ENCODE results near the gene LIMS2. TPM values are rescaled to one million over a fixed set of nuclear protein-coding genes. Genes with fewer than 3 reads are reported as not detected.

Gene LIMS2
- polyA plus RNA-seq, 1 donor (not counting 4 experiments of a cell fraction or from before 2014, with no cell fraction given) = not detected

DNA sequence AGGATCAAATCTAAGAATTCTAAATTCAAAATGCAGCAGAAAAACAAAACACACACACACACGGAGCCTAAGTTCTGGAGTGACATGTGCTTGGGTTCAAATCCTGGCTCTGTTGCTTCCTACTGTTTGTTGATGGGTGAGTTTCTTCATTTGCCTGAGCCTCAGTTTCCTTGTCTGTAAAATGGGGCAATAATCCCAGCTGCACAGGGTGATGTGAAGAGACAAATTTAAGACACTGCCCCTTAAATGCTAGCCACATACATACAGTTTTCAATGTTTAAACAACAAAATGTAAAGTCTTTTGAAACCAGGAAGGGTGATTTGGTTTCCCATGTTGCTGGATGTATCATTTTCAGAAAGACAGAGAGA, 30.3 kb downstream of the LIMS2 start:
- FAIRE-seq (no peak), DNase-seq (ENCODE audit: low read depth, low spot score) (no peak)
- no peak for TF ChIP-seq EZH2 (IDR thresholded peaks at IDR 0.05; ENCODE audit: low read length)
- TF ChIP-seq, protein P1, sequence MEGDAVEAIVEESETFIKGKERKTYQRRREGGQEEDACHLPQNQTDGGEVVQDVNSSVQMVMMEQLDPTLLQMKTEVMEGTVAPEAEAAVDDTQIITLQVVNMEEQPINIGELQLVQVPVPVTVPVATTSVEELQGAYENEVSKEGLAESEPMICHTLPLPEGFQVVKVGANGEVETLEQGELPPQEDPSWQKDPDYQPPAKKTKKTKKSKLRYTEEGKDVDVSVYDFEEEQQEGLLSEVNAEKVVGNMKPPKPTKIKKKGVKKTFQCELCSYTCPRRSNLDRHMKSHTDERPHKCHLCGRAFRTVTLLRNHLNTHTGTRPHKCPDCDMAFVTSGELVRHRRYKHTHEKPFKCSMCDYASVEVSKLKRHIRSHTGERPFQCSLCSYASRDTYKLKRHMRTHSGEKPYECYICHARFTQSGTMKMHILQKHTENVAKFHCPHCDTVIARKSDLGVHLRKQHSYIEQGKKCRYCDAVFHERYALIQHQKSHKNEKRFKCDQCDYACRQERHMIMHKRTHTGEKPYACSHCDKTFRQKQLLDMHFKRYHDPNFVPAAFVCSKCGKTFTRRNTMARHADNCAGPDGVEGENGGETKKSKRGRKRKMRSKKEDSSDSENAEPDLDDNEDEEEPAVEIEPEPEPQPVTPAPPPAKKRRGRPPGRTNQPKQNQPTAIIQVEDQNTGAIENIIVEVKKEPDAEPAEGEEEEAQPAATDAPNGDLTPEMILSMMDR (optimal IDR thresholded peaks at IDR 0.05 in 1 of 3, IDR thresholded peaks at IDR 0.05 in 1 of 3, conservative IDR thresholded peaks at IDR 0.05 in 1 of 3; ENCODE audit: extremely low read depth in 1 of 3, insufficient read depth in 2 of 3, low read length in 3 of 3) = no peak
- no peaks in the 10 kb centered on the region for H3K36me3 ChIP-seq (ENCODE audit: control insufficient read depth in 2 of 2, extremely low read depth in 1 of 2, insufficient read depth in 2 of 2, low read length in 2 of 2)
- no peaks in the 10 kb centered on the region for H3K9me1 ChIP-seq (ENCODE audit: control insufficient read depth, extremely low read depth, insufficient read depth, low read length)
- H3K4me1 ChIP-seq (ENCODE audit: control insufficient read depth, extremely low read depth, insufficient read depth, low read length) = peaks cover 11% of the 10 kb centered on the region
- no peak overlapping the region for H3K9ac ChIP-seq (ENCODE audit: control insufficient read depth, extremely low read depth, insufficient read depth, low read length)
- H4K20me1 ChIP-seq (ENCODE audit: control insufficient read depth, extremely low read depth, insufficient read depth, low read length) = no peaks in the 10 kb centered on the region
- no peak overlapping the region for H3K27ac ChIP-seq (ENCODE audit: control insufficient read depth, insufficient read depth, low read length)
- no peaks in the 10 kb centered on the region for H3K9me3 ChIP-seq (ENCODE audit: control insufficient read depth, low read depth, low read length)
- no peak overlapping the region for H3K4me2 ChIP-seq (ENCODE audit: control insufficient read depth, extremely low read depth, insufficient read depth, low read depth, low read length)
- H2AFZ ChIP-seq (ENCODE audit: control insufficient read depth, low read length) = no peak overlapping the region
- H3K4me3 ChIP-seq (ENCODE audit: control insufficient read depth in 2 of 3, extremely low read depth in 1 of 3, insufficient read depth in 2 of 3, low read depth in 1 of 3, low read length in 3 of 3) = no peak overlapping the region
- no peaks in the 10 kb centered on the region for H3K27me3 ChIP-seq (ENCODE audit: control insufficient read depth, extremely low read depth, insufficient read depth, low read length)
- dilution Hi-C loops (cut with MboI; ENCODE audit: extremely low pct_ligation_motif_present, low sequenced_read_pairs) = no loop called here
- no peaks in the 10 kb centered on the region for H3K79me2 ChIP-seq (ENCODE audit: control insufficient read depth, insufficient read depth, low read length)

- H3K9me1 ChIP-seq (ENCODE audit: control insufficient read depth, extremely low read depth, insufficient read depth, low read length) = no peaks in the 10 kb centered on the region
- FAIRE-seq = no peak
Observed at GRCh38 chr2:127644066-127645025, 31.0 kb downstream of the LIMS2 start.

More at GRCh38 chr2:127644066-127645025, 31.0 kb downstream of the LIMS2 start:
- no peaks in the 10 kb centered on the region for H3K79me2 ChIP-seq (ENCODE audit: control insufficient read depth, insufficient read depth, low read length)
- no peak for DNase-seq (ENCODE audit: low read depth, low spot score)
- H2AFZ ChIP-seq (ENCODE audit: control insufficient read depth, low read length) = no peak overlapping the region
- no peaks in the 10 kb centered on the region for H3K27me3 ChIP-seq (ENCODE audit: control insufficient read depth, extremely low read depth, insufficient read depth, low read length)
- H3K9ac ChIP-seq (ENCODE audit: control insufficient read depth, extremely low read depth, insufficient read depth, low read length) = no peak overlapping the region
- no peaks in the 10 kb centered on the region for H3K9me3 ChIP-seq (ENCODE audit: control insufficient read depth, low read depth, low read length)
- TF ChIP-seq EZH2 (IDR thresholded peaks at IDR 0.05; ENCODE audit: low read length) = no peak
- TF ChIP-seq, protein P1 (optimal IDR thresholded peaks at IDR 0.05 in 1 of 3, IDR thresholded peaks at IDR 0.05 in 1 of 3, conservative IDR thresholded peaks at IDR 0.05 in 1 of 3; ENCODE audit: extremely low read depth in 1 of 3, insufficient read depth in 2 of 3, low read length in 3 of 3) = no peak
- peaks cover 11% of the 10 kb centered on the region for H3K4me1 ChIP-seq (ENCODE audit: control insufficient read depth, extremely low read depth, insufficient read depth, low read length)
- H4K20me1 ChIP-seq (ENCODE audit: control insufficient read depth, extremely low read depth, insufficient read depth, low read length) = no peaks in the 10 kb centered on the region
- H3K27ac ChIP-seq (ENCODE audit: control insufficient read depth, insufficient read depth, low read length) = no peak overlapping the region
- H3K4me2 ChIP-seq (ENCODE audit: control insufficient read depth, extremely low read depth, insufficient read depth, low read depth, low read length) = no peak overlapping the region
- H3K36me3 ChIP-seq (ENCODE audit: control insufficient read depth in 2 of 2, extremely low read depth in 1 of 2, insufficient read depth in 2 of 2, low read length in 2 of 2) = no peaks in the 10 kb centered on the region
- H3K4me3 ChIP-seq (ENCODE audit: control insufficient read depth in 2 of 3, extremely low read depth in 1 of 3, insufficient read depth in 2 of 3, low read depth in 1 of 3, low read length in 3 of 3) = no peak overlapping the region
- dilution Hi-C loops (cut with MboI; ENCODE audit: extremely low pct_ligation_motif_present, low sequenced_read_pairs) = no loop called here
